ENCODE measurements around the gene SMPD4.
"Not testable (repeated sequence)": the region's sequence is repeated elsewhere in the genome, so short reads cannot be mapped to it uniquely, and the experiment has no call there.

The SMPD4 gene

GRCh38 chr2:130150181-130151144 lies 30.9 kb downstream of the SMPD4 start:
- no peak for DNase-seq (ENCODE audit: low read depth)
- H3K4me3 ChIP-seq (ENCODE audit: low read depth, low read length), result no peak overlapping the region
- no peak for TF ChIP-seq CTCF (IDR thresholded peaks at IDR 0.05; ENCODE audit: low read depth, low read length, missing control alignments)

GRCh38 chr2:130148515-130148914 lies 32.9 kb downstream of the SMPD4 start:
- not testable (repeated sequence) for DNase-seq (ENCODE audit: low read depth); H3K4me3 ChIP-seq (ENCODE audit: low read depth, low read length)

GRCh38 chr2:130145006-130145414 lies 36.4 kb downstream of the SMPD4 start, which contains the start of gene CCDC74B:
Gene CCDC74B, minus strand, starts transcription at chr2:130145112. Its CDS starts 116 bp downstream, at chr2:130144996.
- not testable (repeated sequence) for DNase-seq (ENCODE audit: low read depth)
- H3K4me3 ChIP-seq (ENCODE audit: low read depth, low read length), result peak within 1 kb of the TSS; percentile 51

- not testable (repeated sequence) for DNase-seq (ENCODE audit: low read depth); H3K4me3 ChIP-seq (ENCODE audit: low read depth, low read length)
These were observed 37.9 kb downstream of the SMPD4 start for GRCh38 chr2:130143266-130144039.

GRCh38 chr2:130142396-130143265 lies 38.8 kb downstream of the SMPD4 start:
- DNase-seq (ENCODE audit: low read depth), result not testable (repeated sequence)
- H3K4me3 ChIP-seq (ENCODE audit: low read depth, low read length), result peak overlapping the region; percentile 35

- DNase-seq (ENCODE audit: low read depth), result not testable (repeated sequence)
- H3K4me3 ChIP-seq (ENCODE audit: low read depth, low read length), result peak overlapping the region; percentile 35
These were observed 39.6 kb downstream of the SMPD4 start for GRCh38 chr2:130141645-130142370.

GRCh38 chr2:130141002-130141401 lies 40.4 kb downstream of the SMPD4 start:
- not testable (repeated sequence) for H3K4me3 ChIP-seq (ENCODE audit: low read depth, low read length); DNase-seq (ENCODE audit: low read depth)

- not testable (repeated sequence) for DNase-seq (ENCODE audit: low read depth); H3K4me3 ChIP-seq (ENCODE audit: low read depth, low read length)
These were observed 40.9 kb downstream of the SMPD4 start for GRCh38 chr2:130140516-130140915.

- H3K4me3 ChIP-seq (ENCODE audit: low read depth, low read length); DNase-seq (ENCODE audit: low read depth): not testable (repeated sequence)
These were observed 41.8 kb downstream of the SMPD4 start for GRCh38 chr2:130139331-130140280.

- not testable (repeated sequence) for H3K4me3 ChIP-seq (ENCODE audit: low read depth, low read length); DNase-seq (ENCODE audit: low read depth)
These were observed 42.6 kb downstream of the SMPD4 start for GRCh38 chr2:130138841-130139251.

GRCh38 chr2:130138326-130138725 lies 43.1 kb downstream of the SMPD4 start:
- not testable (repeated sequence) for H3K4me3 ChIP-seq (ENCODE audit: low read depth, low read length); DNase-seq (ENCODE audit: low read depth)

GRCh38 chr2:130137118-130137517 lies 44.3 kb downstream of the SMPD4 start:
- not testable (repeated sequence) for H3K4me3 ChIP-seq (ENCODE audit: low read depth, low read length); DNase-seq (ENCODE audit: low read depth)

- H3K4me3 ChIP-seq (ENCODE audit: low read depth, low read length); DNase-seq (ENCODE audit: low read depth): not testable (repeated sequence)
These were observed 44.9 kb downstream of the SMPD4 start for GRCh38 chr2:130136546-130136945.
